ENCODE measurements around the gene WDR27.
"Not testable (repeated sequence)": the region's sequence is repeated elsewhere in the genome, so short reads cannot be mapped to it uniquely, and the experiment has no call there.

The WDR27 gene

GRCh38 chr6:169601129-169601528 is 100.7 kb downstream of the WDR27 start:
- DNase-seq (ENCODE audit: low read depth) = not testable (repeated sequence)

DNA sequence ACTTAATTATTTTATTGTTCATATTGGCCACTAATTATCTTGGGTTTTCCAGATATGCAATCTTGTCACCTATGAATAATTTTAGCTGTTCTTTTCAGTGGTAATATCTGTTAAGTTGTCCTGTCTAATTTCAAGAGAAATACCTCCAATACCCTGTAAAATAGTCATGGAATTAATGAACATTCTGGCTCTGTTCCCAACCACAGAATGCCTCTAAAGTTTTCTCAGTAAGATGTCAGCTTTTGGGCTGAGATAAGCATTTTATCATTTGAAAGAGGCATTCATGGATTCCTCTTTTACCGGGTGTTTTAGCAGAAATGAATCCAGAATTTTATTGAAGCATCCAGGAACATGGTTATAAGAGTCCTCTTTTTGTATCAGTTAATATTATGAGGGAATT is 109.3 kb downstream of the WDR27 start:
- no peak for DNase-seq (ENCODE audit: low read depth)

- DNase-seq (ENCODE audit: low read depth) = no peak
These were observed 110.2 kb downstream of the WDR27 start for GRCh38 chr6:169591616-169592015.

DNA sequence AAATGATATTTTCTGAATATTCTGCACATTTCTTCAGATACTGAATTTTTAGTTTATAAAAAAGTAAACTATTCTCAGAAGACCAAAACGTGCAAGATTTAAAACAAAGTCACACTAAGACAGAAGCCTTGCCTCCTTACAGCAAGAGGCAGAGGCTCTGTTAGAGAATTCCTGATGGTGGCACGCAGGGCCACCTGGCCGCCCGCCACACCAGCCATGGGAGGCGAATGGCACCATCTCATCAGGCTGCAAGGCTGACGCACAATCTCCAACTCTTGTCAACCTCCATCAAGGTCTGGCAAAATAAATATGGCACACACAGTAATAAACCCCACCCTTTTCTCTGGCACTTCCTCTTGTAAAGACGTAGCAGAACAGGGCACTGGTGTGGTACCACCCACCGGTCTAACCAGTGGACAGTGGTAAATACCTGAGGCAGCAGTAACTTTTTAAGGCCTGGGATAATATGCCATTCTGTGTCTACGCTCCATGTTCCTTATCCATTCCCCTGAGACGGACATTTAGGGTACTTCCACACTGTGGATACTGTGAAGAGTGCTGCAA is 111.4 kb downstream of the WDR27 start:
- no peak for DNase-seq (ENCODE audit: low read depth)

DNA sequence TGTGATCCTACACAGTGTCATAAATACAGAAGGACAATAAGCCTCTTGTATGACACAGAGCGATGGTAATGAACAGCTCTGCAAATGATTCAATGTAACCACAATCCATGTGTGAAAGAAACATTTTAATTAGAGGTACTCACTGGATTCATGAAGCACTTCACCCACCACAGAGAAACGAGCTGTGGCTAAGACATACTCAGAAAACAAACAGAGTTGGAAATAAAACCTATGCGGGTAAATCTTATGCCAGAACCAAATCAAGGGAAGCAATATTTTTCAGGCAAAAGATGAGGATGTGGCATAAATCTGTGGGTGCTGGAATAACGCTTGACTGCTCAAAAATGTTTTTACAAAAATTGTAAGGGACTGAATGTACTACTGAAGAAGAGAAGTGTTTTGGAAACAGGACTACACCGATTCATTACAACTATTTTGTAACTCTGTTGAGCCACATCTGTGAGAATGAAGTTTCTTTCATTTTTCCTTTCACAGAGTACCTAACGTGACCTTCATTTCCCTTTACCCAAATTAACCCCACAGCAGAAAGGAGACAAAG is 112.1 kb downstream of the WDR27 start:
- no peak for DNase-seq (ENCODE audit: low read depth)

DNA sequence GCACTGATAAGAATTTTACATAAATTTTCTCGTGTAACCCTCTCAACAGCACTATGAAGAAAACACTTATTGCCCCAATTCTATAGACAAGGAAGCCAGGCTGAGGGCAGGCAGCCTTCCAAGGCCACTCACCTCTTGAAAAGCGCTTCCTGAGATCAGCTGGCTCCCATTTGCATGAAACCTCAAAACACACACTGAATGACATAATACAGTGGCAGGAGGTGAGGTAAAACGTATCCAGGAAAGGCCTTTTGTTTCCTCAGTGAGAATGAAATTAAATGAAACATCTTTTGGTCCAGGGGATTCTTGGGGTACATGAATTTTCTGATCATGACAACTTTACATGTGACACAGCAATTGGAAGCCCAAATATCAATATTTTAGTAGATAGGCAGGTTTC is 112.5 kb downstream of the WDR27 start:
- no peak for DNase-seq (ENCODE audit: low read depth)

GRCh38 chr6:169587975-169588374 is 113.9 kb downstream of the WDR27 start:
- no peak for DNase-seq (ENCODE audit: low read depth)

- DNase-seq (ENCODE audit: low read depth) = no peak
These were observed 117.8 kb downstream of the WDR27 start for GRCh38 chr6:169583886-169584541.

DNA sequence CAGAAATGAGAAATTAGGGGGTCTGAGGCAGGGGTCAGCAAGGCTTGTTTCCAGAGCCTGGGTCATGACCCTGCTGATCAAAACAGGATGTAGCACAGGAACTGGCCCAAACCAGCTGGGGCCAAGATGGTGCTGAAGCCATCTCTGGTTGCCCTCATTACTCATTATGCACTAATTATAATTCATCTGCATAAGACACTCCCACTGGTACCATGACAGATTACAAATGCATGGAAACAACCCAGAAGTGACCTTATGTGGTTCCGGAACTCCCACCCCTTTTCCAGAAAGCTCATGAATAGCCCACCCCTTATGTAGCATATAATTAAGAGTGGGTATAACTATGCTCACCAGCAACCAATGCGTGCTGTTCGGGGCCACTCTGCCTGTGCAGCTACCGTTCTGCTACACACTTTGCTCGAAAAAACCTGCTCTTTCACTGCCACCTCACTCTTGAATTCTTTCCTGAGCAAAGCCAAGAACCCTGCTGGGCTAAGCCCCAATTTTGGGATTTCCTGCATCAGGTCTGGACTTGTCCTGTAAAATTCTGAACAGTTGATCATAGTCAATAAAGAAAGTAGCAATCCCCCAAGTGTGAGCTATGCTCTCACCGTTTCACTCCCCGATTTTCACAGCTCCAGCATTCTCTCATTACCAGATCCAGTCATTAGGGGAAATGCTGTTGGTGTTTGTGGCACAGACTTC is 122.3 kb downstream of the WDR27 start:
- no peak for DNase-seq (ENCODE audit: low read depth)

GRCh38 chr6:169577974-169578373 is 123.9 kb downstream of the WDR27 start:
- no peak for DNase-seq (ENCODE audit: low read depth)

GRCh38 chr6:169577236-169577635 is 124.6 kb downstream of the WDR27 start:
- DNase-seq (ENCODE audit: low read depth) = no peak

- DNase-seq (ENCODE audit: low read depth) = no peak
These were observed 126.0 kb downstream of the WDR27 start for GRCh38 chr6:169575821-169576220.

DNA sequence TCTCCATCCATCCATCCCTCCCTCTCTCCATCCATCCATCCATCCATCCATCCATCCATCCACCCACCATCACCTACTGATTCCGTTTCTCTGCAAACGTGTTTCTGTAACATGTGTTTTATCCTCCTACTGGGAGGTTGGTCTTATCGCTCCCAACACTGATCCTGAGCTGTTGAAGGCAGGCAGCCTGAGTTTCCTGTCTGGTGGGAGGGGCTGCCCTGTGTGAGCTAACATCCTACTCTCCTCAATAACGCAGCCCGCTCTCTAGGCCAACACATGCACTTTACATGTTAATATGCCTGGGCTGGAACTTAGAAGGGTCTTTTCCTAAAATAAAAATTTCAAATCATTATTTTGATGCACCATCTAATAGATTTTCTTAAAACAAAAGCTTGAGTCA is 126.5 kb downstream of the WDR27 start:
- no peak for DNase-seq (ENCODE audit: low read depth)

DNA sequence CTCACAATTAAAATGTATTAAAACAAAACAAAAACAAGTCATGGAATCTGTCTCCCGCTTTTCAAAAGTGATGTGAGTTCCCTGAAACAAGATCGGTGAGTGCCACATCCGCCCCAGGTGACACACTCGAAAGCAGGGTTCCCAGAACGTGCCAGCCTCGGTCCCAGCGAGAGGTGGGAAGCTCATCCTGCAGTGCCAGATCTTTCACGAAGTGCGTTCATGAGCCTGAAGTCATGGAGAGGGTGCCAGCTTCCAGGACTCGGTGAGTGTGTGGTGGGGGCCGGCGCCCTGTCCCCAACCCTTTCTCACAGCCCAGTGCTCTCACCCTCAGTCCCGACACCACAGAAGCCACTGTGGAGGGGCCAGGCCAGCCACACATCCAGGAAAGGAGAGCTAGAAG is 127.4 kb downstream of the WDR27 start:
- no peak for DNase-seq (ENCODE audit: low read depth)

DNA sequence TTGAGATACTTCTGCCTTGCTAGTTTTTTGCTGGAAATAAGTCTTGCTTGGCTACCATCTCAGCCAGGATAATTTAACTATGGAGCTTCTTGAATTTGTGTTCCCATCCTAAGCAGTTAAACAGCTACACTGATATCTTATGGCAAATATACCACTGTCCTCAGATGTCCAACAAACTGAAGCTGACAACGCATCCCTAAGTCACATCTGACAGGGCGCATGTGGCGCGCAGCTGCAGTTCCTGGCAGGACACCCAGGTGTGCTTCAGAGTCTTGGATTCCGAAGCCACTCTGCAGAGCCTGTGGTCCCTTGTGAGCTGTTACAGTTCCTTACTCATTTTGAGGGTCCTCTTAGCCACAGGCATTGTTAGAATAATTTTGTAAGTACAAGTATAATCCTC is 127.9 kb downstream of the WDR27 start:
- no peak for DNase-seq (ENCODE audit: low read depth)

GRCh38 chr6:169571123-169571962 is 130.5 kb downstream of the WDR27 start:
- no peak for DNase-seq (ENCODE audit: low read depth)

DNA sequence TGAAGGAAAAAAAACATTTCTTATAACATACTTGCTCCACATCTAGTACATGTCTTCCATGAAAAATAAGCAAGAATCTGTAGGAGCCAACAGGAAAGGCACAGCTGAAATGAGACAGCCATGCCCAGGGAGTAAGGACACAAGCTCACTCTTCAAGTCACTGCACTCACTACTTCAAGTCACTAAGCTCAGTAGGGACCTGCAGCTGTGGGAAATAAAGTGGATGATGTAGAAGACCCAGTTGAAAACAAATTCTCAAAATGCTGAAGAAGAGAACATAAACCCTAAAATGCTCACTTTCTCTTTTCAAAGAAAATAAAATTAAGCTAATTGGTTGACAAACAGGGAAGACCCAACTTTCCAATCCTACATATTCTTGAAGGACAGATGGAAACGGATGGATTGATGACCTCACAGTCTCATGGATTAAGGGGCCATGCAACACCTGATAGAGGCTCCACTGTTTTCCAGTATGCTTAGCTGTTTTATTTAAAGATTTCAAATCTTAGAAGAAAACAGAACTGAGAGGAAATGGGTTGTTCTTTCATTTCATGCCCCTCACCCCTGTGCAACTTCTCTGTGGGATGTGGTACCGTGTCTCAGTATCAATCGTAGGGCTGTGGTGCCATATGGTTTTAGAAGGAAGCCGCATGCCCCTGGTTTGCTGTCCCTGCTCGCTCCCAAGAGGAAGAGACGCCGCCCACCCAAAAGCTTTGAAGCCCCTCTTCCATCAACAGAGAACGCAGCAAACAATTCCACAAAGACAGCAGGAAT is 133.3 kb downstream of the WDR27 start:
- no peak for DNase-seq (ENCODE audit: low read depth)

DNA sequence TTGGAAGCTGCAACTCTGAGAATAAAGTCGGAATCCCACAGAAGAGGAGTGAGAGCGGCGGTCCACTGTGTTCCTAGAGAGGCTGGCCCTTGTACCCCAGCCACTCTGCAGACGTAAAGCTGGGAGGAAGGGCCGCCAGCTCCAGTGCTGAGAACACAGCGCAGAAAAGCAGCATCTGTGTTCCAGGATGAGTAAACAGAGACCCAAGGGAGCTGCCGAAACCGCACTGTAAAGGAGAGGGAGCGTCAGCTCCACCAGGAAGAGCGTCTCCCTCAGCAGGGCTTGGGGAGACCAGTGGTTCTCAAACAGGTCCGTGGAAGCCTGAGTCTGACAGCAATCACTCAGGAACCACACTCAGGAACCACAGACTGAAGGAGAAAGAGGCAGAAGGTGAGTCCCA is 134.0 kb downstream of the WDR27 start:
- DNase-seq (ENCODE audit: low read depth) = no peak

DNA sequence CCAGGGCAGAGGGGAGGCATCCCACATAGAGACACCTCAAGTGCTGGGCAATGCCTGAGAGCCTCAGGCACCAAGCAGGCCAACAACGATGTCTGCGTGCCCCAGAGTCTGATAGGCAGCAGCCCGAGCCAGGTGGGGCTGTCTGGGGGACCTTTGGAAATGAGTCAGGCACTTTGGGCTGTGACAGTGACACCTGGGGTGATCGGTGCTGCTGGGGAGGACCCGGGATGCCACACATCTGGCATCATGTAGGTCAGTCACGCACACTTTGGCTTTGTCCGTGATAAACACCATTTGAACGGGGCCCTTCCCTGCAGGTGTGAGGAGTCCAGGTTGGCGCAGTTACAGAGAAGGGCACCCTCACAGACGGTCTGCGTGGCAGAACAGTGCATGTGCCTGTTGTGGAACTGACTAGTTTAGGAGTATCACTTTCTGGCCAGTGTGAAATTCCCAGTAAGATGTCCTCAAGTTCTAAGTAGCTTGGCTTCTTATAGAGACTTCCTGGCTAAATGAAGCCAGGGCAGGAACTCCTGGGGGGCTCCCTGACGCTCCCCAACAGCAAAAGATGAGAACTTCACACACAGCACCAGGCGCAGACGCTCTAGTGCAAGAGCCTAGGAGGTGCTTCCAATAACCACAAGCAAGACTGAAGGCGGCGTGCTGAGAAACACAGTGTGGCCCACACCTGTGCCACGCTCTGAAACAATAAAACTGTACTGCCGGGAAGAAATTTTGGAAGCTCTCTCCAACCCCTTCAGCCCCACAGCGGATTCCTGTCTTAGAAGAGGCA is 134.7 kb downstream of the WDR27 start:
- no peak for DNase-seq (ENCODE audit: low read depth)

DNA sequence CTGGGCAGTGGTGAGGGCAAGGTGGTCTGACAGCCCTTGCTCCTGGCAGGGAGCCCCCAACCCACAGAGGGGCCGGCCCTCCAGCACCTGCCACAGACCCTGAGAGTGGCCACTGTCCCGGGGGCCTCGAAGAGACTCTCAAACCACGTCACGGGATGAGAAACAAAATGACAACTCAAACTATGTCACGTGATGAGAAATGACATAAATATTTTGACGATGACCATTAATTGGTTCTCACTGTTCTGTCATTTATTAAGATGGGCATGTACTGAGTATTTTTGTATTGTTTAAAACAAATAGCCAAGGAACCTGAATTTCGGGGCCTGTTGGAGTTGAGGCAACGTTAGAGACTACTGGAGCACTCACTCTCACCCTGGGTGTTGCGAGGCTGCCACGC is 135.5 kb downstream of the WDR27 start:
- no peak for DNase-seq (ENCODE audit: low read depth)
